ENCODE results near the gene PARP2.

Gene PARP2

DNA sequence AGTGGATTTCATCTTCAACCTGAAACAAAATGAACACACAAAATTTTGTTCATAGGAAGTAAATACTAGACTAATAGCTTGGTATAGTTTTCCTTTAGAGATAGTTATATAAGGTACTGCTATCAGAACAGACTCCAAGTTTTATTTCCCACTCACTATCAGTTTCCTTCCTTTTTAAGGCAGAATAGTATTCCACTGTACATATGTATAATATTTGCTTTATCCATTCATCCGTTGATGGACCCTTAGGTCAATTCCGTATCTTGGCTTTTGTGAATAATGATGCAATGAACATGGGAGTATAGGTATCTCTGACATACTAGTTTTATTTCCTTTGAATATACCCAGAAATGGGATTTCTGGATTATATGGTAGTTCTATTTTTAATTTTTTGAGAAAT, 14.1 kb upstream of the PARP2 start:
- TF ChIP-seq, protein P1, sequence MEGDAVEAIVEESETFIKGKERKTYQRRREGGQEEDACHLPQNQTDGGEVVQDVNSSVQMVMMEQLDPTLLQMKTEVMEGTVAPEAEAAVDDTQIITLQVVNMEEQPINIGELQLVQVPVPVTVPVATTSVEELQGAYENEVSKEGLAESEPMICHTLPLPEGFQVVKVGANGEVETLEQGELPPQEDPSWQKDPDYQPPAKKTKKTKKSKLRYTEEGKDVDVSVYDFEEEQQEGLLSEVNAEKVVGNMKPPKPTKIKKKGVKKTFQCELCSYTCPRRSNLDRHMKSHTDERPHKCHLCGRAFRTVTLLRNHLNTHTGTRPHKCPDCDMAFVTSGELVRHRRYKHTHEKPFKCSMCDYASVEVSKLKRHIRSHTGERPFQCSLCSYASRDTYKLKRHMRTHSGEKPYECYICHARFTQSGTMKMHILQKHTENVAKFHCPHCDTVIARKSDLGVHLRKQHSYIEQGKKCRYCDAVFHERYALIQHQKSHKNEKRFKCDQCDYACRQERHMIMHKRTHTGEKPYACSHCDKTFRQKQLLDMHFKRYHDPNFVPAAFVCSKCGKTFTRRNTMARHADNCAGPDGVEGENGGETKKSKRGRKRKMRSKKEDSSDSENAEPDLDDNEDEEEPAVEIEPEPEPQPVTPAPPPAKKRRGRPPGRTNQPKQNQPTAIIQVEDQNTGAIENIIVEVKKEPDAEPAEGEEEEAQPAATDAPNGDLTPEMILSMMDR (IDR thresholded peaks at IDR 0.05; ENCODE audit: insufficient read depth, low read length, poor library complexity, severe bottlenecking) = no peak
- no peak for DNase-seq (ENCODE audit: extremely low read depth, insufficient read length)
- Histone ChIP-seq H3K4me3 (replicated peaks; ENCODE audit: low read depth, low read length) (no peak overlapping the region), H3K36me3 (ENCODE audit: control insufficient read depth, insufficient read depth, low read length) (peaks cover 8% of the 10 kb centered on the region), H3K27me3 (replicated peaks; ENCODE audit: control insufficient read depth, insufficient read depth, low read length) (no peaks in the 10 kb centered on the region)

DNA sequence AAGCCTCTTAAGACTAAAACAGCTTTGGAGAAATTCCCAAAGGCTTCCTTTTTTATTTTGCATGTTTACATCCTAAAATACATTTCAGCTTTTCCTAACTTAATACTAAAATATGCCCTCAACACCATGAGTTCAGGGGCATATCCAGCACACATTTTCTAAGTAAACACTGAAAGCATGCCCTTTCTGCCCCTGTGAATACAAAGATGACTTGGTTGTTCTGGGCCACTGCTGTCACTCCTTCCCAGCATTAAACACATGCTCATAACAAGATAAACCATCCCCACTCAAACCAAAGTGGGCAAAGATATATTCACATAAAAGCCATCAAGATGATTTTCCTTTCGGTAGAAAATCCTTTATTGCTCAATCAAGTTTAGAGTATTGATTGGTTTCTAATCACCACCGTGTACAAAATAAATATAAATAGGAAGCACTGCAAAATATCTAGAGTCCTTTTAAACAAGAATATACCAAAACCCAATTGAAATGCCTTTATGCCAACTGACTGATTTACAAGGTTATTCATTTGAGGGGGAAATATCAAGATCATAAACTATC, 12.3 kb upstream of the PARP2 start:
- TF ChIP-seq, protein P1 (IDR thresholded peaks at IDR 0.05; ENCODE audit: insufficient read depth, low read length, poor library complexity, severe bottlenecking) = no peak
- Histone ChIP-seq H3K4me3 (replicated peaks; ENCODE audit: low read depth, low read length) (peak overlapping the region; percentile 13), H3K27me3 (replicated peaks; ENCODE audit: control insufficient read depth, insufficient read depth, low read length) (no peaks in the 10 kb centered on the region), H3K36me3 (ENCODE audit: control insufficient read depth, insufficient read depth, low read length) (peaks cover 5% of the 10 kb centered on the region)
- DNase-seq (ENCODE audit: extremely low read depth, insufficient read length) = no peak

DNA sequence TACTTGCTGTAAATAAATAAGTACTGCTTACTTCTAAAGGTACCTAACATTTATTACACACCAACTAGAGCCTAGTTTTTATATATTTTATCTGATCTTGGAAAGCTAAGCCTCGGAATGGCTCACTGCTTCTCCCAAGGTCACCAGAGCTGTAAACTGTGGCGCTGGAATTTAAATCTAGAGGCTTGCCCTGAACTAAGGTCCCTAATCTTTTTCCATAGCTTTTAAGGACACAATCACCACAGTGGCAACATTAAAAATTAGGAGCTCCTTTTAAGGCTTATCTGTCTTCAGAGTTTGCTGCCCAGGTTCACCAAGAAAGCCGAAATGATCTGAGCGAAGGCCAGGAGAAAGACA, 11.0 kb upstream of the PARP2 start:
- H3K4me3 ChIP-seq (replicated peaks; ENCODE audit: low read depth, low read length) = peak overlapping the region; percentile 90
- DNase-seq (ENCODE audit: extremely low read depth, insufficient read length) = no peak
- H3K27me3 ChIP-seq (replicated peaks; ENCODE audit: control insufficient read depth, insufficient read depth, low read length) = no peaks in the 10 kb centered on the region
- H3K36me3 ChIP-seq (ENCODE audit: control insufficient read depth, insufficient read depth, low read length) = peaks cover 2% of the 10 kb centered on the region; the same call in 1 of the 2 replicates
- TF ChIP-seq, protein P1 (IDR thresholded peaks at IDR 0.05; ENCODE audit: insufficient read depth, low read length, poor library complexity, severe bottlenecking) = no peak

DNA sequence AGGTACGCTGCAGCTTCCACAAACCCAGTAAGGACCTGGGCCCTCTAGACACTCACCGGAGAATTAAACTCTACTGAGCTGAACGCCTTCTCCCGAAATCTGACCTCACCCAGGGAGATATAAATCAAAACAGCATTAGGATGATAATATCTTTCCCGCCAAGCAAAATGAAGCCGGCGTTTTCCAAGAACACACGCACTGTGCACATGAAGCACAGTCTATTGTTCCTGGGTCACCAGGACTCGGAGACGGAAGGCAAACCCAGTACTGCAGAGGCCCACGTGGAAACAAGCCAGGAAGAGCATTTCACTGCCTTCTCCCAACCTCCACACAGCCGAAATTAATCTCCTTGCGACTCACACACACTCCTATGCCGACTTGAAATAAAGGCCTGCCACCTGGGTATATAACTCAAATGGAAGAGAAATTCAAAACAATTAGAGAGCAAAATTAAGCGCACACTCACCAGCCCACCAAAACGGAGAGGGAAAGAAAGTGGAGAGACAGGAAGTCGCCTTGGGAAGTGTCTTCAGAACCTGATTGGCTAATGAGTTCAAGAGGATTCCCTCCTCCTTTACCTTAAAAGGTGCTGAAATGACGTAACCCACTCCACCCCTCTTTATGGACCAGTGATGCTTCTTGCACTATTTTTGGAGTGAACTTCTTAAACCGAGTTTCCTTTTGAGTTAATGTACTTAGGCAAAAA, 10.5 kb upstream of the PARP2 start, which contains the start of gene CCNB1IP1:
Gene CCNB1IP1, minus strand, starts transcription at position 492 of the 706 bp plus-strand sequence. CDS start 16,756 bp downstream, outside the sequence.
- TF ChIP-seq, protein P1 (IDR thresholded peaks at IDR 0.05; ENCODE audit: insufficient read depth, low read length, poor library complexity, severe bottlenecking) = no peak
- peak; percentile 76 for DNase-seq (ENCODE audit: extremely low read depth, insufficient read length)
- Histone ChIP-seq H3K4me3 (replicated peaks; ENCODE audit: low read depth, low read length) (peak within 1 kb of the TSS; percentile 90), H3K27me3 (replicated peaks; ENCODE audit: control insufficient read depth, insufficient read depth, low read length) (no peaks in the 10 kb centered on the region), H3K36me3 (ENCODE audit: control insufficient read depth, insufficient read depth, low read length) (peaks cover 2% of the 10 kb centered on the region; the same call in 1 of the 2 replicates)

DNA sequence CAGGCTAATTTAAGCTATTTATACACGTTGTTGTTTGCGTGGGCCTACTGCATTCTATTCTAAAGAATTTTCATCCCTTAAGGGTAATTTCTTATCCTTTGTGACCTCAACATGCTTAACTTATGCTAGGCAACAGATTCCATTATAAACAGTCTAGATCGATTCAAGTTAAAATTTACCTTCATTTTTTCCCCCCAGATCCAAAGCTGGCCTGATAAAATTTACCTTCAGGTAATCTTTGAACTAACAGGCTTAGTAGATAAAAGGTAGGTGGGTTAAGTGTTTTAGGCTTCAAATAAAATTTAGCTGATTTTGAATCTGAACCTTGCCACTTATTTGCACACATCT, 10.0 kb upstream of the PARP2 start:
- Histone ChIP-seq H3K36me3 (ENCODE audit: control insufficient read depth, insufficient read depth, low read length) (peaks cover 2% of the 10 kb centered on the region; the same call in 1 of the 2 replicates), H3K4me3 (replicated peaks; ENCODE audit: low read depth, low read length) (peak overlapping the region; percentile 90), H3K27me3 (replicated peaks; ENCODE audit: control insufficient read depth, insufficient read depth, low read length) (no peaks in the 10 kb centered on the region)
- DNase-seq (ENCODE audit: extremely low read depth, insufficient read length) = no peak
- TF ChIP-seq, protein P1 (IDR thresholded peaks at IDR 0.05; ENCODE audit: insufficient read depth, low read length, poor library complexity, severe bottlenecking) = no peak
